Measurements from ENCODE around the gene CITED1. TPM values are rescaled to one million over a fixed set of nuclear protein-coding genes. Genes with fewer than 3 reads are reported as not detected.

Gene CITED1
- total RNA-seq, 4 donors from 2014 or later: 0.60 to 5.0 (median 4.7) TPM; not detected in 1

DNA sequence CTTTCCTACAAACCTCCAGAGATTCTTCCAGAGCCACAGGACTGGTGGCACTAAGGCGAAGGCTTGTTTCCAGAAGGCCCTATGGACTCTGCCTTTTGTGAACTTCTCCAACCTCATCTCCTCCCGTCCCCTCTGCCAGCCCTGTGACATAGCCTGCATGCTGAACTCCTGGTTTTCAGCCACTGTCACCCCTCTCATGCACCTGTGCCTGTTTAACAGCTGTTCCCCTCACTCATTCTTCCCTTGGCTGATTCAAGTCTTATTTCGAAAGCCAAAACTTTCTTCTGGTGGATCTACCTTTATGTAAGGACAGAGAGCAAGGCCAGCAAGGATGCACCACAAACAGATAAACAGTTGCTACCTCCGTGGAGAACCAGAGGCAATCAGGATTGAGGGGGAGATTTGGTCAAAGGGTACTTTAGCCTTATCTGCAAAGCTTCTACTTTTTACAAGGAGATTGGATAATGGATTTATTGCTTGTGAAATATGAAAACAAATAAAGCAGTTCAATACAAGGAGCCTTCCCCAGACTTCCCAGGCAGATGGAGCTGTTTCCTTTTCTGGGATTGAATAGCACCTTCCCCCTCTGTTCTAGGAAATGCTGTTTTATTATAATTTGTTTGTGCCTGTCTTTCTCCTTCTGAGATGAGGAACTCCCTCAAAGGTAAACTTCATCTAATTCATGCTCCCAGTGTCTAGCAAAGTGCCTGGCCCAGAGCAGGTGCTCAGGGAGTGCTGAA lies 5.7 kb downstream of the CITED1 start:
- DNase-seq (ENCODE audit: low spot score): no peak
- no peak for ATAC-seq (ENCODE audit: low FRiP score)
- TF ChIP-seq CTCF (IDR thresholded peaks at IDR 0.05): no peak

GRCh38 chrX:72297953-72298730 lies 7.6 kb downstream of the CITED1 start:
- DNase-seq (ENCODE audit: low spot score): no peak
- no peak for TF ChIP-seq CTCF (IDR thresholded peaks at IDR 0.05)

GRCh38 chrX:72296991-72297390 lies 8.7 kb downstream of the CITED1 start:
- no peak for ATAC-seq (ENCODE audit: low FRiP score)
- TF ChIP-seq CTCF (IDR thresholded peaks at IDR 0.05): no peak
- DNase-seq (ENCODE audit: low spot score): no peak

More at GRCh38 chrX:72297953-72298730, 7.6 kb downstream of the CITED1 start:
- no peak for ATAC-seq (ENCODE audit: low FRiP score)

- DNase-seq (ENCODE audit: low spot score): no peak
- no peak for TF ChIP-seq CTCF (IDR thresholded peaks at IDR 0.05)
- ATAC-seq (ENCODE audit: low FRiP score): no peak
Measured at GRCh38 chrX:72295745-72296144, 10.0 kb downstream of the CITED1 start.

DNA sequence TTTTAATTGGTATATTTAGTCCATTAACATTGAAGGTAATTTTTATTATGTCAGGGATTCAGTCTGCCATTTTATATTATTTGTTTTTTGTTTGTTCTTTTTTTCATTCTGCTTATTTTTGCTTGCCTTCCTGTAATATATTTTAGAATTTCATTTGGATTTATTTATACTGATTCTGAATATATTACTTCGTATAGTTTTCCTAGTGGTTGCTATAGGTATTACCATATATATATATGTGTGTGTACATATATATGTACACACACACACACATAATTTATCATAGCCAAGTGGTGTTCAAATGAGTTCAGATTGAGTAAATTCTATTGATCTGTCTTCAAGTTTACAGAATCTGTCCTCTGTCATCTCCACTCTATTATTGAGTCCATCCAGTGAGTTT lies 11.2 kb downstream of the CITED1 start:
- TF ChIP-seq CTCF (IDR thresholded peaks at IDR 0.05): no peak
- ATAC-seq (ENCODE audit: low FRiP score) (no peak), DNase-seq (ENCODE audit: low spot score) (no peak)

DNA sequence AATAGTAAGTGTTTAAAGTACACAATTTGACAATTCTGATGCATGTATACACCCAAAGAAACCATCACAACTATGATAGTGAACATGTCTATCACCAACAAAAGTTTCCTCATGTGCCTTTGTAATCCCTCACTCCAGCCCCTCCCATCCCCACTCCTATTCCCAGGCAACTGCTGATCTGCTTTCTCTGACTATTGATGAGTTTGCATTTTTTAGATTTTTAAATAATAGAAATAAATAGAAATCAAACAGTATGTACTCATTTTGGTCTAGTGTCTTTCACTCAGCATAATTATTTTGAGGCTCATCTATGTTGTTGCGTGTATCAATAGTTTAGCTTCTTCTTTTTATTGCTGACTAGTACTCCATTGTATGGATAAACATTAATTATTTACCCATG lies 23.4 kb downstream of the CITED1 start:
- DNase-seq (ENCODE audit: low spot score) (no peak), ATAC-seq (ENCODE audit: low FRiP score) (no peak)
- TF ChIP-seq CTCF (IDR thresholded peaks at IDR 0.05): no peak

Data from omental fat pad (tissue), 4 donors.